Glutamatergic neuron (in vitro differentiated cells): Measurements from ENCODE around the gene KLHL17. TPM values are rescaled to one million over a fixed set of nuclear protein-coding genes. Genes with fewer than 3 reads are reported as not detected.

ENCODE experiments used
- DNase-seq: peaks from one replicate; pipeline ENCODE4 v3.0.0; 2022
- H3K27ac Mint-ChIP-seq: one replicate; pipeline ENCODE4 v1.8.0; 2020; ENCODE audit warnings: mild to moderate bottlenecking, mixed read lengths, inconsistent platforms; ENCODE audit not compliant: unreplicated experiment
- H3K27me3 Mint-ChIP-seq: one replicate; pipeline ENCODE4 v1.8.0; 2020; ENCODE audit warnings: mild to moderate bottlenecking, moderate library complexity, mixed read lengths, inconsistent platforms; ENCODE audit not compliant: unreplicated experiment
- H3K36me3 Mint-ChIP-seq: one replicate; pipeline ENCODE4 v1.8.0; 2020; ENCODE audit warnings: mild to moderate bottlenecking, mixed read lengths, inconsistent platforms; ENCODE audit not compliant: unreplicated experiment
- H3K4me1 Mint-ChIP-seq: one replicate; pipeline ENCODE4 v1.8.0; 2020; ENCODE audit warnings: mild to moderate bottlenecking, low read depth, mixed read lengths, inconsistent platforms; ENCODE audit not compliant: unreplicated experiment
- H3K4me3 Mint-ChIP-seq: one replicate; pipeline ENCODE4 v1.8.0; 2020; ENCODE audit warnings: mild to moderate bottlenecking, mixed read lengths, inconsistent platforms; ENCODE audit not compliant: unreplicated experiment
- H3K9me3 Mint-ChIP-seq: one replicate; pipeline ENCODE4 v1.8.0; 2020; ENCODE audit warnings: mild to moderate bottlenecking, moderate library complexity, mixed read lengths, inconsistent platforms; ENCODE audit not compliant: unreplicated experiment
- CTCF ChIP-seq: fragments of 200-600 bp; sonication (generic); IDR thresholded peaks from one replicate; pipeline ENCODE4 v1.5.0; 2021; ENCODE audit not compliant: partially characterized antibody, unreplicated experiment
- total RNA-seq: library from RNA; stranded (reverse); fragmentation: NEBNext Ultra II Directional; extraction: Animal tissue kit (Norgen Biotek cat#: 25700); gene quantifications from one replicate; pipeline ENCODE4 v1.2.1, GENCODE V29; 2021; ENCODE audit not compliant: unreplicated experiment

The KLHL17 gene
- total RNA-seq, 1 donor from 2014 or later, result 103 TPM

GRCh38 chr1:934991-935750, 25.2 kb upstream of the KLHL17 start:
- H3K36me3 Mint-ChIP-seq, result no peaks in the 10 kb centered on the region
- peaks cover 24% of the 10 kb centered on the region for H3K4me1 Mint-ChIP-seq
- H3K4me3 Mint-ChIP-seq, result peak overlapping the region; percentile 81
- no peak for DNase-seq
- no peak for TF ChIP-seq CTCF
- peaks cover 4% of the 10 kb centered on the region for H3K27me3 Mint-ChIP-seq
- H3K27ac Mint-ChIP-seq, result peak overlapping the region; percentile 64
- H3K9me3 Mint-ChIP-seq, result peaks cover 11% of the 10 kb centered on the region

GRCh38 chr1:935751-936231, 24.6 kb upstream of the KLHL17 start:
- Mint-ChIP-seq H3K4me1 (peaks cover 24% of the 10 kb centered on the region), H3K4me3 (peak overlapping the region; percentile 65)
- DNase-seq, result peak; percentile 98

GRCh38 chr1:936348-937264, 23.8 kb upstream of the KLHL17 start:
- Mint-ChIP-seq H3K9me3 (peaks cover 9% of the 10 kb centered on the region), H3K4me3 (peak overlapping the region; percentile 40), H3K27me3 (peaks cover 6% of the 10 kb centered on the region), H3K36me3 (no peaks in the 10 kb centered on the region), H3K27ac (no peak overlapping the region), H3K4me1 (peaks cover 18% of the 10 kb centered on the region)
- no peak for DNase-seq
- no peak for TF ChIP-seq CTCF

More at GRCh38 chr1:935751-936231, 24.6 kb upstream of the KLHL17 start:
- peaks cover 11% of the 10 kb centered on the region for H3K9me3 Mint-ChIP-seq
- peak overlapping the region; percentile 64 for H3K27ac Mint-ChIP-seq
- H3K36me3 Mint-ChIP-seq, result no peaks in the 10 kb centered on the region
- H3K27me3 Mint-ChIP-seq, result peaks cover 4% of the 10 kb centered on the region
- no peak for TF ChIP-seq CTCF

- Mint-ChIP-seq H3K4me1 (peaks cover 15% of the 10 kb centered on the region), H3K9me3 (peaks cover 9% of the 10 kb centered on the region), H3K36me3 (no peaks in the 10 kb centered on the region), H3K27me3 (peaks cover 6% of the 10 kb centered on the region), H3K27ac (peak overlapping the region; percentile 82), H3K4me3 (peak overlapping the region; percentile 56)
- TF ChIP-seq CTCF, result no peak
- no peak for DNase-seq
Observed at GRCh38 chr1:937521-937920, 22.9 kb upstream of the KLHL17 start.
